Left ventricle myocardium inferior (tissue), 1 donor: ENCODE data around the gene PLIN4. TPM values are rescaled to one million over a fixed set of nuclear protein-coding genes. Genes with fewer than 3 reads are reported as not detected.

ENCODE experiments used
- DNase-seq: peaks from one replicate; pipeline ENCODE4 v3.0.0-alpha.2; 2020
- H3K27ac ChIP-seq: fragments of 200-600 bp; replicated peaks from 2 replicates; pipeline ENCODE4 v1.8.0; 2021
- H3K27me3 ChIP-seq: fragments of 200-600 bp; 2 replicates; pipeline ENCODE4 v1.8.0; 2021; ENCODE audit warnings: low read depth
- H3K36me3 ChIP-seq: fragments of 200-600 bp; 2 replicates; pipeline ENCODE4 v1.8.0; 2021
- H3K4me1 ChIP-seq: fragments of 200-600 bp; 2 replicates; pipeline ENCODE4 v1.8.0; 2021
- H3K4me3 ChIP-seq: fragments of 200-600 bp; 2 replicates; pipeline ENCODE4 v1.8.0; 2021; ENCODE audit warnings: mild to moderate bottlenecking, moderate library complexity
- H3K9me3 ChIP-seq: fragments of 200-600 bp; replicated peaks from 2 replicates; pipeline ENCODE4 v1.8.0; 2021
- CTCF ChIP-seq: fragments of 200-600 bp; IDR thresholded peaks from 2 replicates; pipeline ENCODE4 v1.8.0; 2021; ENCODE audit warnings: antibody characterized with exemption, mild to moderate bottlenecking, borderline replicate concordance
- intact Hi-C: fragments of 100-400 bp; cut with micrococcal nuclease; formaldehyde crosslinking; loops from one replicate; pipeline ENCODE4 v1.11.0; 2022
- total RNA-seq: library from RNA; stranded (reverse); fragmentation: NEBNext Ultra II Directional; extraction: Animal tissue kit (Norgen Biotek cat#: 25700); gene quantifications from one replicate; pipeline ENCODE4 v1.2.1, GENCODE V29; 2021
- donor health status: DM: no; HTN: yes; CAD: no; lungs with severe emphysema.

Gene PLIN4
- total RNA-seq, 1 donor from 2014 or later = 162 TPM

- intact Hi-C loops = no loop called here
- peak; percentile 55 for DNase-seq
Measured at GRCh38 chr19:4559569-4559968, 41.3 kb upstream of the PLIN4 start, which contains the start of gene SEMA6B. SEMA6B (minus strand) TSS chr19:4559684; CDS start chr19:4558457, 1,227 bp downstream.

GRCh38 chr19:4557971-4558941, 40.0 kb upstream of the PLIN4 start:
- H3K4me3 ChIP-seq = peak overlapping the region; percentile 66
- H3K9me3 ChIP-seq = no peaks in the 10 kb centered on the region
- TF ChIP-seq CTCF = peak; percentile 100
- intact Hi-C loops = no loop called here
- H3K36me3 ChIP-seq = peaks cover 16% of the 10 kb centered on the region
- DNase-seq = no peak
- H3K27ac ChIP-seq = peak overlapping the region; percentile 84
- peaks cover 4% of the 10 kb centered on the region for H3K27me3 ChIP-seq
- peaks cover 28% of the 10 kb centered on the region for H3K4me1 ChIP-seq

More at GRCh38 chr19:4559569-4559968, 41.3 kb upstream of the PLIN4 start, which contains the start of gene SEMA6B:
- Histone ChIP-seq H3K9me3 (no peaks in the 10 kb centered on the region), H3K4me1 (peaks cover 28% of the 10 kb centered on the region), H3K27ac (peak within 1 kb of the TSS; percentile 84), H3K27me3 (peaks cover 4% of the 10 kb centered on the region), H3K4me3 (peak within 1 kb of the TSS; percentile 66), H3K36me3 (peaks cover 9% of the 10 kb centered on the region)
- TF ChIP-seq CTCF = no peak

- TF ChIP-seq CTCF = no peak
- Histone ChIP-seq H3K27ac (no peak overlapping the region), H3K9me3 (no peaks in the 10 kb centered on the region), H3K27me3 (peaks cover 4% of the 10 kb centered on the region), H3K4me1 (peaks cover 28% of the 10 kb centered on the region), H3K36me3 (peaks cover 16% of the 10 kb centered on the region), H3K4me3 (peak overlapping the region; percentile 66)
- intact Hi-C loops = no loop called here
- no peak for DNase-seq
Measured at GRCh38 chr19:4557144-4557970, 39.1 kb upstream of the PLIN4 start.

DNA sequence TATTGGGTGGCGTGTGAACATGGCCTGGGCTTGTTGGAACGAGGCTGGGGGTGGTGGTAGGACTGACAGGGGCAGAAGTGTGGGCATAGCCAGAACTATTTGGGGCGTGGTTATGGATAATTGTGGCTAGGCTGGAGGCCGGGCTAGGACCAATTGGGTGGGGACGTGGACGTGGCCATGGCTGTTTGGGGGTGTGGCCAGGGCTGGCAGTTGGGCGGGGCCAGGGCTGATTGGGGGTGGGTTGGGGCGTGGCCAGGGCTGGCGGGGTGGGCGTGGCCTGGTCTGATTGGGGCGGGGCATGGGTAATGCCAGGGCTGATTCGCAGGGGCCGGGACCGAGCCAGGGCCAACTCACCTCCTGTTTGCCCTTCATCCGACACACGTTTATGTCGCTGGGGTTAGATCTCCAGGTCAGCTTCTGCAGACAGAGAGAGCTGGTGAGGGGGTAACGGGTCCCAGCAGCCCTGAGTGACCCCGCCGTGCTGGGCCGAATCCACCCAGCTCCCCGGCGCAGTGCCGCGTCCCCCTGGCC, 38.4 kb upstream of the PLIN4 start:
- Histone ChIP-seq H3K9me3 (no peaks in the 10 kb centered on the region), H3K4me1 (peaks cover 28% of the 10 kb centered on the region), H3K36me3 (peaks cover 23% of the 10 kb centered on the region), H3K27me3 (peaks cover 4% of the 10 kb centered on the region), H3K27ac (no peak overlapping the region), H3K4me3 (no peak overlapping the region)
- intact Hi-C loops = no loop called here
- DNase-seq = no peak
- TF ChIP-seq CTCF = no peak
